Endothelial cell of umbilical vein (primary cell): Measurements from ENCODE around the gene NPPC. TPM values are rescaled to one million over a fixed set of nuclear protein-coding genes. Genes with fewer than 3 reads are reported as not detected.

Source experiments
- BruUV-seq: library from RNA; stranded (reverse); fragments of 400-500 nt; replicated peaks from 2 replicates; lab custom pipeline; 2021; lab: Mats Ljungman, UMichigan
- CTCF ChIA-PET: fragments of 300-600, 350-600 bp; sonication (Branson Sonifier 250); formaldehyde crosslinking; loops from one replicate; lab custom pipeline; 2021; ENCODE audit warnings: antibody characterized with exemption, inconsistent platforms; lab: Charles Lee
- POLR2A ChIA-PET: fragments of 300-600, 350-600 bp; sonication (Branson Sonifier 250); formaldehyde crosslinking; loops from one replicate; lab custom pipeline; 2021; ENCODE audit warnings: antibody characterized with exemption, inconsistent platforms; lab: Charles Lee
- DNase-seq: peaks from one replicate; pipeline ENCODE4 v3.0.0-alpha.2; 2011; ENCODE audit warnings: low read depth, low spot score
- FAIRE-seq: peaks from 2 replicates; lab custom pipeline; 2011; peaks lifted over from hg19 to GRCh38; lab: Jason Lieb, UNC
- H2AFZ ChIP-seq: 2 replicates; pipeline ENCODE4 v1.6.0; 2012; ENCODE audit warnings: low read depth, low read length, control low read depth, inconsistent platforms
- H3K27ac ChIP-seq: 2 replicates; pipeline ENCODE4 v1.5.1; 2011; ENCODE audit warnings: low read depth, mild to moderate bottlenecking, control low read depth, low read length, moderate library complexity; ENCODE audit not compliant: insufficient read depth
- H3K27me3 ChIP-seq, 2 experiments: 2 replicates each; pipeline versions ENCODE4 v1.6.0 to v1.6.1; 2011; ENCODE audit warnings: low read length in 2 of 2, mixed read lengths in 1 of 2; ENCODE audit not compliant: control insufficient read depth in 2 of 2, insufficient read depth in 2 of 2
- H3K36me3 ChIP-seq, 2 experiments: 2 replicates in 1 of 2; 3 replicates in 1 of 2; pipeline ENCODE4 v1.5.1; 2011; ENCODE audit warnings: low read length in 2 of 2, mild to moderate bottlenecking in 1 of 2, moderate library complexity in 1 of 2; ENCODE audit not compliant: control insufficient read depth in 2 of 2, insufficient read depth in 2 of 2; ENCODE audit errors: extremely low read depth in 1 of 2
- H3K4me1 ChIP-seq: 3 replicates; pipeline ENCODE4 v1.5.1; 2011; ENCODE audit warnings: mild to moderate bottlenecking, low read length; ENCODE audit not compliant: control insufficient read depth, insufficient read depth; ENCODE audit errors: extremely low read depth
- H3K4me2 ChIP-seq: 2 replicates; pipeline ENCODE4 v1.6.1; 2011; ENCODE audit warnings: low read length, control low read depth, mixed read lengths; ENCODE audit not compliant: insufficient read depth
- H3K4me3 ChIP-seq, 3 experiments: fragments of 200-600 bp in 1 of 3; sonication (generic), shearing (Covaris generic) in 1 of 3; replicated peaks in 1 of 3; 2 replicates each; pipeline ENCODE4 v1.5.1; 2011 to 2016; ENCODE audit warnings: control low read depth in 3 of 3, low read length in 3 of 3, mild to moderate bottlenecking in 2 of 3, inconsistent platforms in 1 of 3, low read depth in 1 of 3, moderate library complexity in 1 of 3; ENCODE audit not compliant: insufficient read depth in 1 of 3
- H3K79me2 ChIP-seq: 2 replicates; pipeline ENCODE4 v1.6.0; 2012; ENCODE audit warnings: low read length, inconsistent platforms; ENCODE audit not compliant: control insufficient read depth, insufficient read depth
- H3K9ac ChIP-seq: replicated peaks from 2 replicates; pipeline ENCODE3; 2011; ENCODE audit warnings: low read length, control low read depth; ENCODE audit not compliant: insufficient read depth; ENCODE audit errors: extremely low read depth
- H3K9me1 ChIP-seq: replicated peaks from 3 replicates; pipeline ENCODE4 v1.6.0; 2011; ENCODE audit warnings: mild to moderate bottlenecking, low read length; ENCODE audit not compliant: control insufficient read depth, insufficient read depth; ENCODE audit errors: extremely low read depth
- H3K9me3 ChIP-seq: replicated peaks from 2 replicates; pipeline ENCODE4 v1.5.1; 2012; ENCODE audit warnings: low read length, inconsistent platforms; ENCODE audit not compliant: control insufficient read depth, insufficient read depth
- H4K20me1 ChIP-seq: replicated peaks from 2 replicates; pipeline ENCODE3; 2011; ENCODE audit warnings: mild to moderate bottlenecking, low read length; ENCODE audit not compliant: control insufficient read depth, insufficient read depth; ENCODE audit errors: extremely low read depth
- EZH2 ChIP-seq: IDR thresholded peaks from 2 replicates; pipeline ENCODE4 v1.6.1; 2012; ENCODE audit warnings: borderline replicate concordance, low read depth, mild to moderate bottlenecking, moderate library complexity, low read length, inconsistent platforms; ENCODE audit not compliant: severe bottlenecking
- FOS ChIP-seq: IDR thresholded peaks from 2 replicates; pipeline ENCODE4 v1.6.1; 2011; ENCODE audit warnings: mild to moderate bottlenecking, low read length, moderate library complexity, borderline replicate concordance; ENCODE audit not compliant: insufficient read depth
- GATA2 ChIP-seq: IDR thresholded peaks from 2 replicates; pipeline ENCODE4 v1.7.0; 2011; ENCODE audit warnings: low read depth, mild to moderate bottlenecking, moderate library complexity, mixed read lengths, low read length; ENCODE audit not compliant: insufficient read length, insufficient read depth
- JUN ChIP-seq: IDR thresholded peaks from 2 replicates; pipeline ENCODE4 v1.6.1; 2011; ENCODE audit warnings: borderline replicate concordance, low read depth; ENCODE audit not compliant: insufficient read length, insufficient read depth
- MYC ChIP-seq: IDR thresholded peaks from one replicate; pipeline ENCODE4 v1.6.1; 2011; ENCODE audit warnings: mild to moderate bottlenecking, low read depth, low read length
- POLR2A ChIP-seq: IDR thresholded peaks from 2 replicates; pipeline ENCODE4 v1.6.1; 2012; ENCODE audit warnings: low read depth, mild to moderate bottlenecking, control low read depth, low read length
- POLR2AphosphoS5 ChIP-seq: IDR thresholded peaks from 2 replicates; pipeline ENCODE4 v1.6.1; 2012; ENCODE audit warnings: low read depth, mild to moderate bottlenecking, control low read depth, low read length, moderate library complexity; ENCODE audit not compliant: insufficient read depth
- dilution Hi-C: fragments of 300-500 bp; cut with MboI; formaldehyde crosslinking; loops from one replicate; pipeline ENCODE4 v1.15.0; 2019; ENCODE audit warnings: low sequenced_read_pairs; ENCODE audit not compliant: extremely low pct_ligation_motif_present
- intact Hi-C: fragments of 100-400 bp; cut with micrococcal nuclease; formaldehyde crosslinking; loops from one replicate; pipeline ENCODE4 v1.10.0; 2022
- polyA plus RNA-seq, 4 experiments: library from polyadenylated mRNA; depleted of rRNA in 3 of 4; stranded (reverse) in 3 of 4; unstranded in 1 of 4; fragments of >200 nt; gene quantifications; 2 replicates each; pipeline versions ENCODE4 v1.2.1 to v1.2.3, GENCODE V29; 2011 to 2012; ENCODE audit warnings: missing spikeins in 1 of 4
- total RNA-seq: library from RNA; stranded (reverse); gene quantifications from 2 replicates; pipeline ENCODE4 v1.2.3, GENCODE V29; 2021
- TF ChIP-seq, protein P1 (sequence below), 2 donors: IDR thresholded peaks; 1 replicate in 1 of 2; 2 replicates in 1 of 2; pipeline ENCODE4 v1.5.1; 2011; ENCODE audit warnings: low read length in 2 of 2, mild to moderate bottlenecking in 2 of 2, moderate library complexity in 2 of 2, control low read depth in 1 of 2, inconsistent platforms in 1 of 2, low read depth in 1 of 2; ENCODE audit not compliant: insufficient read depth in 1 of 2; ENCODE audit errors: extremely low read depth in 1 of 2
- TF ChIP-seq, protein P2 (sequence below): IDR thresholded peaks from 2 replicates; pipeline ENCODE4 v1.6.1; 2011; ENCODE audit not compliant: insufficient read depth, insufficient read length

The NPPC gene
- total and polyA plus RNA-seq, 2 donors (not counting 3 experiments of a cell fraction or from before 2014, with no cell fraction given) = not detected

DNA sequence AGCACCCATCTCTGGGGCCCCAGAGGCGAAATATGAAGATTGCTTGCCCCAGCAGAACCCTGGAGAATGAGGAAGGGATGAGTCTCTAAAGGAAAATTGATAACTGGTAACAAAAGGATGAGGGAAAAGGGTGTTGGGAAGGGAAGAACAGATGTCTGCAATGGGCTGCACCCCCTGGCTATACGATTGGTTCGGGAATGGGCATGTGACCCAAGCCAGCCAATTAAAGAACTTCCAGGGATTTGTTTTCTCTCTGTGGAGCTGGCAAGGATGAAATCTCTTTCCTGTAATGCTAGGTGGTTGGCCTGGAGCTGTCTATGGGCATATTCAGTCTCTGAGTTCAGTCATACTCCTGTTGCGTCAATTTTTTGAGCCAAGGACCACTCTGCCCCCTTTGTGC, 12.8 kb upstream of the NPPC start:
- Histone ChIP-seq H3K27ac (no peak overlapping the region), H3K36me3 (no peaks in the 10 kb centered on the region), H3K9me1 (no peaks in the 10 kb centered on the region), H4K20me1 (no peaks in the 10 kb centered on the region), H3K9ac (no peak overlapping the region), H3K9me3 (no peaks in the 10 kb centered on the region), H3K4me1 (no peaks in the 10 kb centered on the region), H3K4me2 (no peak overlapping the region), H3K27me3 (peaks cover 2 to 6% of the 10 kb centered on the region in 2 experiments), H3K4me3 (no peak overlapping the region), H3K79me2 (no peaks in the 10 kb centered on the region), H2AFZ (no peak overlapping the region)
- ChIA-PET CTCF (interaction anchor here (1.0 kb wide), 1 partner anchor 10 kb away, joined by 3 read pairs; no protein-coding TSS in a partner anchor), POLR2A (no interaction called here)
- BruUV-seq = no TSS peak
- dilution Hi-C loops = no loop called here
- no peak for TF ChIP-seq EZH2
- no peak for TF ChIP-seq GATA2
- TF ChIP-seq FOS = no peak
- TF ChIP-seq POLR2AphosphoS5 = no peak
- no peak for TF ChIP-seq POLR2A
- TF ChIP-seq, protein P1, sequence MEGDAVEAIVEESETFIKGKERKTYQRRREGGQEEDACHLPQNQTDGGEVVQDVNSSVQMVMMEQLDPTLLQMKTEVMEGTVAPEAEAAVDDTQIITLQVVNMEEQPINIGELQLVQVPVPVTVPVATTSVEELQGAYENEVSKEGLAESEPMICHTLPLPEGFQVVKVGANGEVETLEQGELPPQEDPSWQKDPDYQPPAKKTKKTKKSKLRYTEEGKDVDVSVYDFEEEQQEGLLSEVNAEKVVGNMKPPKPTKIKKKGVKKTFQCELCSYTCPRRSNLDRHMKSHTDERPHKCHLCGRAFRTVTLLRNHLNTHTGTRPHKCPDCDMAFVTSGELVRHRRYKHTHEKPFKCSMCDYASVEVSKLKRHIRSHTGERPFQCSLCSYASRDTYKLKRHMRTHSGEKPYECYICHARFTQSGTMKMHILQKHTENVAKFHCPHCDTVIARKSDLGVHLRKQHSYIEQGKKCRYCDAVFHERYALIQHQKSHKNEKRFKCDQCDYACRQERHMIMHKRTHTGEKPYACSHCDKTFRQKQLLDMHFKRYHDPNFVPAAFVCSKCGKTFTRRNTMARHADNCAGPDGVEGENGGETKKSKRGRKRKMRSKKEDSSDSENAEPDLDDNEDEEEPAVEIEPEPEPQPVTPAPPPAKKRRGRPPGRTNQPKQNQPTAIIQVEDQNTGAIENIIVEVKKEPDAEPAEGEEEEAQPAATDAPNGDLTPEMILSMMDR (IDR thresholded peaks at IDR 0.05; ENCODE audit: extremely low read depth in 1 of 2, insufficient read depth in 1 of 2, low read depth in 1 of 2, low read length in 2 of 2) = no peak
- TF ChIP-seq, protein P2, sequence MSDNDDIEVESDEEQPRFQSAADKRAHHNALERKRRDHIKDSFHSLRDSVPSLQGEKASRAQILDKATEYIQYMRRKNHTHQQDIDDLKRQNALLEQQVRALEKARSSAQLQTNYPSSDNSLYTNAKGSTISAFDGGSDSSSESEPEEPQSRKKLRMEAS = no peak
- TF ChIP-seq MYC = no peak
- TF ChIP-seq JUN = no peak
- no peak for FAIRE-seq
- intact Hi-C loops = no loop called here
- DNase-seq = no peak
